Loucy (cell line): ENCODE data around the gene UROD.

ENCODE experiments used
- CTCF ChIP-seq: fragments of 200-600 bp; sonication (generic); conservative IDR thresholded peaks from 2 replicates; pipeline ENCODE4 v1.5.1; 2014; ENCODE audit warnings: mild to moderate bottlenecking, antibody characterized with exemption, low read length
- EZH2phosphoT487 ChIP-seq: fragments of 200-600 bp; IDR thresholded peaks from 2 replicates; pipeline ENCODE4 v1.6.1; 2018; ENCODE audit warnings: antibody characterized with exemption, mild to moderate bottlenecking, moderate library complexity, borderline replicate concordance

- TF ChIP-seq CTCF: no peak
- TF ChIP-seq EZH2phosphoT487: no peak
Measured at GRCh38 chr1:44973645-44974044, 38.4 kb upstream of the UROD start.
